ENCODE data around the gene NR2F6. TPM values are rescaled to one million over a fixed set of nuclear protein-coding genes. Genes with fewer than 3 reads are reported as not detected.

NR2F6 gene
- total RNA-seq (10 to 100 TPM; 23.1 to 27.7 TPM), polyA plus RNA-seq (10 to 100 TPM; 10.4 to 19.9 TPM)
- long read RNA-seq, donor 1, partial matches to known transcripts = 17 of 21 reads
- long read RNA-seq, donor 1, other reads (novel, unspliced or antisense) = 0 of 21 reads
- long read RNA-seq, donor 2, transcript NR2F6-201 (4 exons, 2,404 nt) = major isoform, 56 of 66 reads
- long read RNA-seq, donor 2, partial matches to known transcripts = 10 of 66 reads
- long read RNA-seq, donor 2, other reads (novel, unspliced or antisense) = 0 of 66 reads

DNA sequence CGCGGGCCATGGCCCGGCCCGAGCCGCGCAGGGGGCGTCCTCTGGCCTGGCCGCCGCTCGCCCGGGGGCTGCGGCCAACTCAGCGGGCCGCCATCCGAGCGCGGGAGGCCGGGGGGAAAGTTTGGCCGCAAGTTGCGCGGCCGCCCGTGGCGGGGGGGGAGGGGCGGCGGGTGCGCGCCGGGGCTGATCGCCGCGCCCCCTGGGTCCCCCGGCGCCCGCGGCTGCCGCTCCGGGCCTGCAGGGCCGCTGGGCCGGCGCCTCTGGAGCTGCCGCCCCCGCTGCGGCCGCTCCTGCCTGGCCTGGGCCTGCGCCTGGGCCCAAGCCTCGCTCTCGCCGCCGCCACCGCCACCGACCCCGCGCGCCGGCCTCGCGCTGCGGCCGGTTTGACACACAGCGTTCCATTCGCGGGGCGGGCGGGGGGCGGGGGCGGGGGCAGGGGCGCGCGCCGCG lies at the start of gene NR2F6:
NR2F6 (minus strand) TSS at position 385 of the 450 bp plus-strand sequence. CDS start 699 bp downstream, outside the sequence.
- Histone ChIP-seq H3K27me3 (ENCODE audit: control insufficient read depth in 1 of 2, insufficient read depth in 2 of 2, low read length in 1 of 2) (no peaks in the 10 kb centered on the region), H3K36me3 (ENCODE audit: control insufficient read depth in 1 of 2, insufficient read depth in 2 of 2, low read length in 1 of 2) (no peaks in the 10 kb centered on the region), H3K4me1 (ENCODE audit: control insufficient read depth in 1 of 2, insufficient read depth in 2 of 2, low read length in 2 of 2) (no peaks in the 10 kb centered on the region), H3K4me3 (ENCODE audit: low read length in 2 of 2) (peak within 1 kb of the TSS; percentile 76 to 86), H3K9me3 (ENCODE audit: control insufficient read depth, low read length) (no peaks in the 10 kb centered on the region), H3K27ac (ENCODE audit: low read depth in 1 of 2, low read length in 2 of 2) (peak within 1 kb of the TSS in 1 of 2 donors; percentile 11)
- intact Hi-C loops (cut with DNase I) = no loop called here
- DNase-seq = no peak
- no peak for ATAC-seq (ENCODE audit: low FRiP score)
- 1% methylated on average over 14 to 72 of the region's 72 CpGs for WGBS, 2 donors

DNA sequence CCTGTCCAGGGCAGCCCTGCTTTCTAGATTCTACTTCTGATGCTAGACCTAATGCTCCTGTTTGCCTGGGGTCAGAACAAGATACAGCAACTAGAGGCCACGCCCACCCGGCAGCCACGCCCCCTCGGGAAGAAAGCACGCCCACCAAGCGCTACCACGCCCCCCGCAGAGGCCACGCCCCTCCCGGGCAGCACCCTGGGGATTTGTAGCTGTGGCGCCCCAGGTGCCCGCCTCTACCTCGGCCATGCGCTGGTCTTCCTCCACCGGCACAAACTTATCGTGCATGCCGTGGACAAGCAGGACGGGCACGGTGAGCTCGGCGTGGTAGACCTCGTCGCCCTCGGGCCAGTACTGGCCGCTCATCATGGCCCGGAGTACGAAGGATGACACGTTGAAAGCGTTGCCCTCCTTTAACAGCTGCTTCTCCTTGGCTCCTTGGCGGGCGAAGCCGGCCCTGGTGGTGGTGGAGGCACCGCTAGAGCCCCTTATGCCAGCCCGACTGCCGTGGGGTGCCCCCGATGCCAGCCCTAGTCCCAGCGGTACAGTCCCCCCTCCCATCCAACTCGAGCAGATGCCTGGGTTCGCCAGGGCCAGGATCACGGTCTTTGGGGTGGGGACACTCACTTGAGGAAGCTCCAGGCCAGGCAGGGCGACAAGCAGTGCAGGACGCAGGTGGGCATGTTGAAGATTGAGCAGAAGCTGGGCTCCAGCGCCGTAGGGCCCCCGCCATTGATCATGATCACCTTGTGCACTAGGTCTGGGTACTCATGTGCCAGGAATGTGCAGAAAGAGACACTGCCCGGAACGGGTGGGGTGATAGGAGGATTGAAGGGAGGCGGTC lies 48.6 kb upstream of the NR2F6 start:
- Histone ChIP-seq H3K4me3 (ENCODE audit: low read length in 2 of 2) (no peak overlapping the region), H3K27me3 (ENCODE audit: control insufficient read depth in 1 of 2, insufficient read depth in 2 of 2, low read length in 1 of 2) (no peaks in the 10 kb centered on the region), H3K27ac (ENCODE audit: low read depth in 1 of 2, low read length in 2 of 2) (no peak overlapping the region), H3K36me3 (ENCODE audit: control insufficient read depth in 1 of 2, insufficient read depth in 2 of 2, low read length in 1 of 2) (no peaks in the 10 kb centered on the region), H3K9me3 (ENCODE audit: control insufficient read depth, low read length) (no peaks in the 10 kb centered on the region), H3K4me1 (ENCODE audit: control insufficient read depth in 1 of 2, insufficient read depth in 2 of 2, low read length in 2 of 2) (no peaks in the 10 kb centered on the region)
- ATAC-seq (ENCODE audit: low FRiP score) (peak; percentile 3), DNase-seq (peak in 1 of 2 donors; percentile 83)
- 72 to 81% methylated on average over 45 to 48 of the region's 48 CpGs for WGBS, 2 donors
- intact Hi-C loops (cut with DNase I) = no loop called here

DNA sequence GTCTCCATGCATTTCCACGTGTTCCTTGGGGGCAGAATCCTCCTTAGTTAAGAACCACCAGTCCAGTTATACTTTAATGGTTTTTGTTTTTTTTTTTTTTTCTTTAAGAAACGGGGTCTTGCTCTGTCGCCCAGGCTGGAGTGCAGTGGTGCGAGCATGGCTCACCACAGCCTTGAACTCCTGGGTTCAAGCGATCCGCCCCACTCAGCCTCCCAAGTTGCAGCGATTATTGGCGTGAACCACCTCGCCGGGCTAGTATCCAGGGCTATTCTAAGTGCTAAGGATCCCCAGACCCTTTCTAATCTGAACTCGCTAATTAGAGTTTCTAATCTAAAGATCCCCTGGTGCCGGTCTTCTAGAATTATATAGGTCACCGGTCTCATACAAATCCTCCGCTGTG lies 47.9 kb upstream of the NR2F6 start:
- Histone ChIP-seq H3K36me3 (ENCODE audit: control insufficient read depth in 1 of 2, insufficient read depth in 2 of 2, low read length in 1 of 2) (no peaks in the 10 kb centered on the region), H3K27me3 (ENCODE audit: control insufficient read depth in 1 of 2, insufficient read depth in 2 of 2, low read length in 1 of 2) (no peaks in the 10 kb centered on the region), H3K27ac (ENCODE audit: low read depth in 1 of 2, low read length in 2 of 2) (no peak overlapping the region), H3K4me3 (ENCODE audit: low read length in 2 of 2) (no peak overlapping the region), H3K9me3 (ENCODE audit: control insufficient read depth, low read length) (no peaks in the 10 kb centered on the region), H3K4me1 (ENCODE audit: control insufficient read depth in 1 of 2, insufficient read depth in 2 of 2, low read length in 2 of 2) (no peaks in the 10 kb centered on the region)
- intact Hi-C loops (cut with DNase I) = loop anchor here in 1 of 2 donors (2.0 kb wide), 1 partner anchor 89 kb away; no protein-coding TSS in a partner anchor
- 82 to 86% methylated on average over 14 of the region's 14 CpGs for WGBS, 2 donors
- no peak for DNase-seq
- no peak for ATAC-seq (ENCODE audit: low FRiP score)

DNA sequence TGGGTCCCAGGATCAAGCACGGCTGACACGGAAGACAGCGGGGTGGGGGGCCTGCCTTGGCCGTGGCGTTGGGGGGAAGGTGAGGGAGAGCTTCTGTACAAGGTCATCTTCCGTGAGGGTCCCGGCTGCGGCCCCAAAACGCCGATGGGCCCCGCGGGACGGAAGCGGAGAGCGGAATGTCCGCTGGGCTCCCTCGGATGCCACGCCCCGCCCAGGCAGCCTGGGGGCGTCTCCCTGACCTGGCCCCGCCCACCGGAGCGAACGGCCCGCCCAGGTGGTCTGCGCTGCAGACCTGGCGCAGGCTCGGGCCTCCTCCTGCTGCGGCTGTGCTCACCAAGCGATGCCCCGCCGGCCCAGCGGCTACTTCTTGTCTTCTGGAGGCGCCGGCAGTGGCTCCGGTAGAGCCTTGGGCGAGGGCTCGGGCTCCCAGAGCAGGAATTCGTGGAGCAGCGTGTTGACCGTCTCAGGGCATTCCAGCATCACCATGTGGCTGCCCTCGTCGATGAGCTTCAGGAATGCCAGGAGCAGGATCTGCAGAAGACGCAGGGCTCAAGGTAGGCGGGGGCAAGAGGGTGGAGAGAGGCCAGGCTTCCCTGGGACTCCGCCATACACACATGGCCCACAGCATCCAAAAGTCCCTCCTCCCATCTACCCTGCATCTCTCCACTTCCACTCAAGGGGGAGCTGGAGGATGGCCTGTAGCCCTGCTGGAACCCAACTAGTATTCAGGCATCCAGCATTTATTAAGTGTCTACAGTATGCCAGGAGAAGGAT lies 46.8 kb upstream of the NR2F6 start:
- H3K36me3 ChIP-seq (ENCODE audit: control insufficient read depth in 1 of 2, insufficient read depth in 2 of 2, low read length in 1 of 2) = no peaks in the 10 kb centered on the region
- H3K27me3 ChIP-seq (ENCODE audit: control insufficient read depth in 1 of 2, insufficient read depth in 2 of 2, low read length in 1 of 2) = no peaks in the 10 kb centered on the region
- H3K4me1 ChIP-seq (ENCODE audit: control insufficient read depth in 1 of 2, insufficient read depth in 2 of 2, low read length in 2 of 2) = no peaks in the 10 kb centered on the region
- 2 to 4% methylated on average over 45 to 46 of the region's 46 CpGs for WGBS, 2 donors
- ATAC-seq (ENCODE audit: low FRiP score) (peak; percentile 93), DNase-seq (peak; percentile 85 to 90)
- peak overlapping the region in 1 of 2 donors; percentile 18 for H3K27ac ChIP-seq (ENCODE audit: low read depth in 1 of 2, low read length in 2 of 2)
- H3K9me3 ChIP-seq (ENCODE audit: control insufficient read depth, low read length) = no peaks in the 10 kb centered on the region
- no peak overlapping the region for H3K4me3 ChIP-seq (ENCODE audit: low read length in 2 of 2)
- intact Hi-C loops (cut with DNase I) = loop anchor here in 1 of 2 donors (2.0 kb wide), 1 partner anchor 90 kb away; no protein-coding TSS in a partner anchor

DNA sequence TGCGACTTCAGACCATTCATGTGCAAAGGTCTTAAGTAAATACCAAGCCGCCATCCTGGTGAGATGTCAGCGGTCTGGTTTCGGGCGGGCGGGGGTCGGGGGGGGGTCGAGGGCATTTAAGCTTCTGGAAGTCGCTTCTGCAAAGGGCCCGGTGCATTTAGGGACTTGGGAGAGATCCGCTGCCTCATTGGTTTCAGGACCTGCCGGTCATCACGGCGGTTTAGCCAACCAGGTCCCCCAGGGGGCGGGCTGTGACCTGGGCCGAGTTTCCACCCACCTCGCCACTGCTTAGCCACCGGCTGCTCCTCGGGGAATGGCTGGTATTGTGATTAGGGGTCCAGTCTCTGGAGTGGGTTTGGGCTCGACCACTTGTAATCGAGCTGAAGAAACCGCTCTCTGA lies 43.8 kb upstream of the NR2F6 start:
- H3K27ac ChIP-seq (ENCODE audit: low read depth in 1 of 2, low read length in 2 of 2) = no peak overlapping the region
- no peaks in the 10 kb centered on the region for H3K27me3 ChIP-seq (ENCODE audit: control insufficient read depth in 1 of 2, insufficient read depth in 2 of 2, low read length in 1 of 2)
- 10 to 11% methylated on average over 22 of the region's 22 CpGs for WGBS, 2 donors
- no peaks in the 10 kb centered on the region for H3K9me3 ChIP-seq (ENCODE audit: control insufficient read depth, low read length)
- ATAC-seq (ENCODE audit: low FRiP score) (no peak), DNase-seq (peak; percentile 84 to 92)
- no peaks in the 10 kb centered on the region for H3K36me3 ChIP-seq (ENCODE audit: control insufficient read depth in 1 of 2, insufficient read depth in 2 of 2, low read length in 1 of 2)
- intact Hi-C loops (cut with DNase I) = no loop called here
- H3K4me3 ChIP-seq (ENCODE audit: low read length in 2 of 2) = no peak overlapping the region
- H3K4me1 ChIP-seq (ENCODE audit: control insufficient read depth in 1 of 2, insufficient read depth in 2 of 2, low read length in 2 of 2) = no peaks in the 10 kb centered on the region

DNA sequence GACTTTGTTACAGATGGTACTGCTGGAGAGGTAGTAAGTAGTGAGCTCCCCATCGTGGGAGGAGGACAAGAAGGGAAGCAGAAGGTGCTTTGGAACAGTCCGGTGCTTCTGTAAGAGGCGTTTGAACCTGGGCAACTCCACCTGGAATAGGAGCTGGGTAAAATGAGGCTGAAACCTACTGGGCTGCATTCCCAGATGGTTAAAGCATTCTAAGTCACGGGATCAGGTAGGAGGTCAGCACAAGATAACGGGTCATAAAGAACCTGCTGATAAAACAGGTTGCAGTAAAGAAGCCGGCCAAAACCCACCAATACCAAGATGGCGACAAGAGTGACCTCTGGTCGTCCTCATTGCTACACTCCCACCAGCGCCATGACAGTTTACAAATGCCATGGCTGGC lies 41.0 kb upstream of the NR2F6 start:
- ATAC-seq (ENCODE audit: low FRiP score) (no peak), DNase-seq (no peak)
- intact Hi-C loops (cut with DNase I) = no loop called here
- Histone ChIP-seq H3K4me3 (ENCODE audit: low read length in 2 of 2) (no peak overlapping the region), H3K36me3 (ENCODE audit: control insufficient read depth in 1 of 2, insufficient read depth in 2 of 2, low read length in 1 of 2) (no peaks in the 10 kb centered on the region), H3K27ac (ENCODE audit: low read depth in 1 of 2, low read length in 2 of 2) (no peak overlapping the region), H3K27me3 (ENCODE audit: control insufficient read depth in 1 of 2, insufficient read depth in 2 of 2, low read length in 1 of 2) (no peaks in the 10 kb centered on the region), H3K9me3 (ENCODE audit: control insufficient read depth, low read length) (no peaks in the 10 kb centered on the region), H3K4me1 (ENCODE audit: control insufficient read depth in 1 of 2, insufficient read depth in 2 of 2, low read length in 2 of 2) (no peaks in the 10 kb centered on the region)
- WGBS, 2 donors = 87 to 91% methylated on average over 9 of the region's 9 CpGs

DNA sequence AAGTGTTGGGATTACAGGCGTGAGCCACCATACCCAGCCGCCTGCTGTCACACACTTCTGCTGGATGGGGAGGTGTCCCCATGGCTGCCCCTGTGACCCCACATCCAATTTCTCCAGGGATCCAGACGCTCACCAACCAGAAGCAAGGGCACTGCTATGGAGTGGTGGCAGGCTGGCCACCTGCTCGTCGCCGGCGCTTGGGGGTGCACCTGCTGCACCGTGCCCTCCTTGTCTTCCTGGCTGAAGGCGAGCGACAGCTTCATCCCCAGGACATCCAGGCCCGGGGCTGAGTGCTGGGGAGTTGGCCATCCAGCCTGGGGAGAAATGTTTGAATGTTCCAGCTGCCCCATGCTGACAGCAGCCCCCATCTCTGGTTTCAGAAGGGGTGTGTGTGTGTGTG lies 40.5 kb upstream of the NR2F6 start:
- no peaks in the 10 kb centered on the region for H3K9me3 ChIP-seq (ENCODE audit: control insufficient read depth, low read length)
- DNase-seq = no peak
- intact Hi-C loops (cut with DNase I) = no loop called here

DNA sequence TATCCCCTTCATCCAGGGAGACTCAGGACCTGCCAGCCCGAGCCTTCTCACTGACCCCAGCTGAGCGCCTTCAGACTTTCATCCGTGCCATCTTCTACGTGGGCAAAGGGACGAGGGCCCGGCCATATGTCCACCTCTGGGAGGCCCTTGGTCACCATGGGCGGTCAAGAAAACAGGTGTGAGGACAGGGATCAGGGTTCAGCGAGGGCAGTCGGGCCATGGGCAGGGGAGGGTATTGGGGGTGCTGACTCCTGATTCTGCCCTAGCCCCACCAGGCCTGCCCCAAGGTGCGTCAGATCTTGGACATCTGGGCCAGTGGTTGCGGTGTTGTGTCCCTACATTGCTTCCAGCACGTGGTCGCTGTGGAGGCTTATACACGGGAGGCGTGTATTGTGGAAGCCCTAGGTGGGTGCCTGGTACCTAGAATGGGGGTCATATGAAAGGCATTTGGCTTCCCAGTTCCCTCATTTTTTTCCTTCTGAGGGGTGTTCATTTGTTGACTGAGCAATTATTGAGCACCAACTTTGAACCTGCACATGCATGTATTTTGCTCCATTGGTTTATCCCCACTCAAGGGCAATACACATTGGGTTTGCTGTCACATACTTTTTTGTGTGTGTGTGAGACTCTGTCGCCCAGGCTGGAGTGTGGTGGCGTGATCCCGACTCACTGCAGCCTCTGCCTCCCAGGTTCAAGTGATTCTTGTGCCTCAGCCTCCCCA lies 39.9 kb upstream of the NR2F6 start:
- Histone ChIP-seq H3K4me3 (ENCODE audit: low read length in 2 of 2) (no peak overlapping the region), H3K9me3 (ENCODE audit: control insufficient read depth, low read length) (no peaks in the 10 kb centered on the region), H3K36me3 (ENCODE audit: control insufficient read depth in 1 of 2, insufficient read depth in 2 of 2, low read length in 1 of 2) (no peaks in the 10 kb centered on the region), H3K4me1 (ENCODE audit: control insufficient read depth in 1 of 2, insufficient read depth in 2 of 2, low read length in 2 of 2) (no peaks in the 10 kb centered on the region), H3K27ac (ENCODE audit: low read depth in 1 of 2, low read length in 2 of 2) (no peak overlapping the region), H3K27me3 (ENCODE audit: control insufficient read depth in 1 of 2, insufficient read depth in 2 of 2, low read length in 1 of 2) (no peaks in the 10 kb centered on the region)
- ATAC-seq (ENCODE audit: low FRiP score) (no peak), DNase-seq (no peak)
- WGBS, 2 donors = 92% methylated on average over 18 of the region's 18 CpGs
- intact Hi-C loops (cut with DNase I) = no loop called here

More for the DNA sequence above, 40.5 kb upstream of the NR2F6 start:
- H3K36me3 ChIP-seq (ENCODE audit: control insufficient read depth in 1 of 2, insufficient read depth in 2 of 2, low read length in 1 of 2) = no peaks in the 10 kb centered on the region
- H3K4me1 ChIP-seq (ENCODE audit: control insufficient read depth in 1 of 2, insufficient read depth in 2 of 2, low read length in 2 of 2) = no peaks in the 10 kb centered on the region
- H3K27me3 ChIP-seq (ENCODE audit: control insufficient read depth in 1 of 2, insufficient read depth in 2 of 2, low read length in 1 of 2) = no peaks in the 10 kb centered on the region
- no peak overlapping the region for H3K4me3 ChIP-seq (ENCODE audit: low read length in 2 of 2)
- no peak for ATAC-seq (ENCODE audit: low FRiP score)
- no peak overlapping the region for H3K27ac ChIP-seq (ENCODE audit: low read depth in 1 of 2, low read length in 2 of 2)
- WGBS, 2 donors = 93 to 95% methylated on average over 11 of the region's 11 CpGs

Measured in aorta (tissue), 5 donors.